Activated CD8-positive, alpha-beta memory T cell treated with anti-CD3 and anti-CD28 coated beads, Interleukin-2, amount 10 ng/mL, durations not matched to agents 7 days and 5 days (primary cell): ENCODE results near the gene DGLUCY. TPM values are rescaled to one million over a fixed set of nuclear protein-coding genes. Genes with fewer than 3 reads are reported as not detected.
"Not testable (repeated sequence)": the region's sequence is repeated elsewhere in the genome, so short reads cannot be mapped to it uniquely, and the experiment has no call there.

Experiments used
- ATAC-seq: fragments of 150-1000 bp; cut with Tn5 transposase; one replicate; pipeline ENCODE4 v1.10.0; 2021; ENCODE audit warnings: moderate library complexity
- CTCF ChIA-PET: fragments of 350-600 bp; sonication (Branson Sonifier 250); formaldehyde crosslinking; loops from one replicate; lab custom pipeline; 2021; ENCODE audit warnings: antibody characterized with exemption; lab: Charles Lee
- DNase-seq: peaks from one replicate; pipeline ENCODE4 v3.0.0-alpha.2; 2020
- H3K27ac Mint-ChIP-seq: one replicate; pipeline ENCODE4 v1.8.0; 2021; ENCODE audit warnings: mild to moderate bottlenecking, mixed read lengths
- H3K27me3 Mint-ChIP-seq: one replicate; pipeline ENCODE4 v1.8.0; 2021; ENCODE audit warnings: mixed read lengths
- H3K36me3 Mint-ChIP-seq: one replicate; pipeline ENCODE4 v1.8.0; 2021; ENCODE audit warnings: mild to moderate bottlenecking, mixed read lengths
- H3K4me1 Mint-ChIP-seq: one replicate; pipeline ENCODE4 v1.8.0; 2021; ENCODE audit warnings: mixed read lengths
- H3K4me3 Mint-ChIP-seq: one replicate; pipeline ENCODE4 v1.8.0; 2021; ENCODE audit warnings: mild to moderate bottlenecking, moderate library complexity, mixed read lengths
- H3K9me3 Mint-ChIP-seq: one replicate; pipeline ENCODE4 v1.8.0; 2022; ENCODE audit warnings: low read depth, mixed read lengths
- total RNA-seq, 2 experiments: library from RNA; stranded (reverse); gene quantifications; one replicate each; pipeline ENCODE4 v1.2.3, GENCODE V29; 2021

Gene DGLUCY
- total RNA-seq, 2 experiments from 2014 or later: 113 to 176 TPM

DNA sequence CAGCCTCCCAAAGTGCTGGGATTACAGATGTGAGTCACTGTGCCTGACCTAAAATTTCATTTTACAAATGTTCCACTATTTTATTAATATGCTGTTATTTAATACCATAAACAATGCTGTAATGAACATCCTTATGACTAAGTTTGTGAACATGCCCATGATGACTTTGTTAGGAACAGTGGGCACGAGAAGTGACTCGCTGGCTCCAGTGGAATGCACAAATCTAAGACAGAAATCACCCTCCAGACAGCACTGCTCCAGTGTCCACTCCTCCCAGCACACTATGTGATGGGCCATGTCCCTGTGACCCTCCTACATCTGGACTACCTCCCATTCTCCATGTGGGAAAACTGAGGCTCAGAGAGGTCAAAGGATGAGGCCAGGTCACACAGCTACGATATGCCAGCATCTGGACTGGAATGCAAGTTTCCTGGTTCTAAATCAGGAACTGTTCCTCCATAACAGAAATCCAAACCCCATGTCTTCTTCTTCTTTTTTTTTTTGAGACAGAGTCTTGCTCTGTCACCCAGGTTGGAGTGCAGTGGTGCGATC is 72.7 kb downstream of the DGLUCY start:
- H3K27me3 Mint-ChIP-seq: no peaks in the 10 kb centered on the region
- no peak overlapping the region for H3K4me3 Mint-ChIP-seq
- H3K27ac Mint-ChIP-seq: no peak overlapping the region
- H3K36me3 Mint-ChIP-seq: peaks cover 58% of the 10 kb centered on the region
- CTCF ChIA-PET: interaction anchor here (2.1 kb wide), 1 partner anchor 9 kb away, joined by 7 read pairs; no protein-coding TSS in a partner anchor
- peaks cover 2% of the 10 kb centered on the region for H3K4me1 Mint-ChIP-seq
- ATAC-seq (no peak), DNase-seq (no peak)
- no peaks in the 10 kb centered on the region for H3K9me3 Mint-ChIP-seq

- CTCF ChIA-PET: interaction anchor here (2.1 kb wide), 1 partner anchor 10 kb away, joined by 7 read pairs; no protein-coding TSS in a partner anchor
- DNase-seq (no peak), ATAC-seq (no peak)
- Mint-ChIP-seq H3K4me1 (peaks cover 4% of the 10 kb centered on the region), H3K27ac (no peak overlapping the region), H3K27me3 (no peaks in the 10 kb centered on the region), H3K9me3 (no peaks in the 10 kb centered on the region), H3K36me3 (peaks cover 60% of the 10 kb centered on the region), H3K4me3 (no peak overlapping the region)
These were observed 73.4 kb downstream of the DGLUCY start for GRCh38 chr14:91187271-91187670.

DNA sequence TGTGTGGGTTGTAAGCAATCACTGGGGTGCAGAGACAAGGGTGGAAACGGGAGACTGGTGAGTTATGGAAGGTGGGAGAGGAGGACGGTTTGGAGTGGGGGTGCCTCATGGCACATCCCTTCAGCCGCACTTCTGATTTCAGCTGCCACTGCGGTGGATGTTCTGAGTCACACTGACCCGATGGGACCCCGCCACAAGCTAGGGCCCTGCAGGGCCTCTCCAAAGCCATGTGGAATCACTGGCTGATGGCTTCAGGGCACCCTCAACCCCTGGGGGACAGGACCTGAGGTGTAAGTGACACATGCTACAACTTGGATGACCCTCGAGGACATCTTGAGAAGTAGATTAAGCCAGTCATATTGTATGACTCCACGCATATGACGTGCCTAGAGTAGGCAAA is 77.0 kb downstream of the DGLUCY start:
- Mint-ChIP-seq H3K27ac (peak overlapping the region; percentile 12), H3K36me3 (peaks cover 65% of the 10 kb centered on the region), H3K4me3 (no peak overlapping the region), H3K27me3 (no peaks in the 10 kb centered on the region), H3K9me3 (no peaks in the 10 kb centered on the region), H3K4me1 (peaks cover 29% of the 10 kb centered on the region)
- ATAC-seq (no peak), DNase-seq (no peak)
- CTCF ChIA-PET: no interaction called here

DNA sequence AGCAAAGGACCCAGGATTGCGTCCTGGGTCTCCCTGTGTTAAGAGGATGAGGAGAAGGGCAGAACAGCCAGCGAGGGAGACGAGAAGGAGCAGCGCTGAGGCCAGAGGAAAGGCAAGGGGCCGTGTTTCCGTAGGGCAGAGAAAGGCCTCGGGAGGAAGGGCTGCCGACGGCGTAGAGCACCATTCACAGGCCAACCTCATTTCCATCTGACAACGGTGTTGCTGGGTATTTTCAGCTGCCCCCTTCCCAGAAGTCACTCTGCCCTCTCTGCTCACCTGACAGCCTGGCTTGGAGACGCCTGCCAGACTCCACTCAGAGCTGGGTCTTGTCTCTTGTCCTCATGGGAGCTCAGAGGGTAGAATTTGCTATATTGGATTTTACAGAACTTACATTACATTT is 79.2 kb downstream of the DGLUCY start:
- ATAC-seq: no peak
- peaks cover 44% of the 10 kb centered on the region for H3K4me1 Mint-ChIP-seq

DNA sequence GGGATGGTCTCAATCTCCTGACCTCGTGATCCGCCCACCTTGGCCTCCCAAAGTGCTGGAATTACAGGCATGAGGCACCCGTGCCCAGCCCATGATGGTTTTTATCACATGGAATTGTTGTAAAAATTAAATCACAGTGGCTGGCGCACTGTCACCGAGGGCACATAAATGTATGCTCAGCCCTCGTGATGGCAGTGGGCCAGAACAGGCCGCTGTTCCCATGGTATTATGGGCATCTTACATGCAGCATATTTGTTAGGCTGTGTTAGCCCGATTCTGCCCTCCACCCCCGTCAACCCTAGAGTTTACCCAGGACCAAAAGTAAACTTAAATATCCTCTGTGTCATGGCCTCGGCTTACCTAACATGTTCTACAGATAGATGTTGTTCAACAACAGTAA is 82.0 kb downstream of the DGLUCY start:
- Mint-ChIP-seq H3K36me3 (peaks cover 76% of the 10 kb centered on the region), H3K9me3 (peaks cover 11% of the 10 kb centered on the region), H3K27me3 (no peaks in the 10 kb centered on the region), H3K4me1 (peaks cover 61% of the 10 kb centered on the region), H3K4me3 (no peak overlapping the region), H3K27ac (no peak overlapping the region)
- no peak for ATAC-seq
- no peak for DNase-seq
- CTCF ChIA-PET: no interaction called here

More for the DNA sequence above, 79.2 kb downstream of the DGLUCY start:
- Mint-ChIP-seq H3K4me3 (no peak overlapping the region), H3K9me3 (no peaks in the 10 kb centered on the region), H3K36me3 (peaks cover 68% of the 10 kb centered on the region), H3K27ac (no peak overlapping the region), H3K27me3 (no peaks in the 10 kb centered on the region)
- DNase-seq: no peak
- CTCF ChIA-PET: interaction anchor here (1.1 to 3.0 kb wide), 5 partner anchors 9 to 92 kb away, joined by 3 to 31 read pairs (median 10); no protein-coding TSS in a partner anchor

DNA sequence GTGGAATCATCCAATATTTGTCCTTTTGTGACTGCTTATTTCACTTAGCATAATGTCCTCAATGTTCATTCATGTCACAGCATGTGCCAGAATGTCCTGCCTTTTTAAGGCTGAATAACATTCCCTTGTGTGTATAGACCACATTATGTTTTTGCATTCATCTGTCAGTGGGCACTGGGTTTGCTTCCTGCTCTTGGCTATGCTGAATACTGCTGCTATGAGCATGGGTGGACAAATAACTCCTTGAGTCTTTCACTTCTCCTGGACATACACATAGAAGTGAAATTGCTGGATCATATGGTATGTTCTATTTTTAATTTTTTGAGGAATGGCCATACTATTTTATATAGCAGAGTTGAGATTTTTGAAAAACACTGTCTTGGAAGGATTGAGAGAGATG is 83.8 kb downstream of the DGLUCY start:
- peaks cover 71% of the 10 kb centered on the region for H3K4me1 Mint-ChIP-seq
- no peak for ATAC-seq

DNA sequence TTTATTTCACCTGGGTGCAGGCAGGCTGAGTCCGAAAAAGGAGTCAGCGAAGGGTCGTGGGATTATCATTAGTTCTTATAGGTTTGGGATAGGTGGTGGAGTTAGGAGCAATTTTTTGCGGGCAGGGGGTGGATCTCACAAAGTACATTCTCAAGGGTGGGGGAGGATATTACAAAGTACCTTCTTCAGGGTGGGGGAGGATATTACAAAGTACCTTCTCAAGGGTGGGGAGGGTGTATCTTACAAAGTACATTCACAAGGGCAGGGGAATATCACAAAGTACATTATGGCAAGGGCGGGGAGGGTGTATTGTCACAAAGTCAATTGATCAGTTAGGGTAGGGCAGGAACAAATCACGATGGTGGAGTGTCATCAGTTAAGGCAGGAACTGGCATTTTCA is 86.9 kb downstream of the DGLUCY start:
- Mint-ChIP-seq H3K27ac (peak overlapping the region; percentile 16), H3K9me3 (peaks cover 13% of the 10 kb centered on the region), H3K4me1 (peaks cover 57% of the 10 kb centered on the region), H3K36me3 (peaks cover 85% of the 10 kb centered on the region)
- DNase-seq, H3K4me3 Mint-ChIP-seq, ATAC-seq, H3K27me3 Mint-ChIP-seq, CTCF ChIA-PET: not testable (repeated sequence)

More for the DNA sequence above, 83.8 kb downstream of the DGLUCY start:
- Mint-ChIP-seq H3K27me3 (no peaks in the 10 kb centered on the region), H3K36me3 (peaks cover 76% of the 10 kb centered on the region), H3K9me3 (peaks cover 13% of the 10 kb centered on the region), H3K4me3 (no peak overlapping the region), H3K27ac (peak overlapping the region; percentile 68)
- DNase-seq: no peak
- CTCF ChIA-PET: no interaction called here

DNA sequence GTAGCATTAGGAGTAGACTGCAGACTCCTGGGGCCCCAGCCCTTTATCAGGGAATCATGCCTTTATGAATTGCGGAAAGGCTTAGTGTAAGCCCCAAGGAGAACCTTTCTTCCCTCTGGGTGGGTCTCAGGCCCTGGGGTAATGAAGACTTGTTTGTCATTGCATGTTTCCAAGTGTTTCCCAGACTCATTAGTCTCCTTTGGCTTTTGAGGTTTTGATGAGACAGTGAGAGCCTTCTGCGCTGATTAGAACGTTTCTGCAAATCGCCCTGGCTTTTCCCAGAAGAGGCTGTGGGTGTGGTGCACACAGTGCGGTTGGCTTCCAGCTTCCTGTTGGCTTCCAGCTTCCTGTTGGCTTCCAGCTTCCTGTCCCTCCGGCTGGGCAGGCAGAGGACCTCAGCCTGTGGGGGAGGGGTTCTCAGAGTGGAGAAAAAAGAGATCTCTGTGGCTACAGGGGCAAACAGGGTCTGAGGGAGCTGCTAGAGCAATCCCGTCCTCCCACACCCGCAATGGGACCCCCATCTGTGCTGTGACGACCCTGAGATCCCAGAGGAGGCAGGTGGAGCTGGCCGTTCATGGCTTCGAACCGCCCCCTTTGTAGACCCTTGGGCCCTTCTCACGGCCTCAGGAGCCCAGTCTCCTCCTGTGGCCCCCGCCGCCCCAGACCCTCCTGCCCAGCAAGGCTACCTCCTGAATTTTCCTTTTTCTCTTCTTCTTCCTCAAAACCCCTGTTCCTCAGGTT is 88.5 kb downstream of the DGLUCY start:
- no peaks in the 10 kb centered on the region for H3K27me3 Mint-ChIP-seq
- peaks cover 86% of the 10 kb centered on the region for H3K36me3 Mint-ChIP-seq
- peak; percentile 47 for ATAC-seq
- CTCF ChIA-PET: interaction anchor here (0.9 to 1.9 kb wide), 7 partner anchors 8 to 264 kb away, joined by 3 to 10 read pairs (median 3); no protein-coding TSS in a partner anchor
- no peak overlapping the region for H3K4me3 Mint-ChIP-seq
- peaks cover 13% of the 10 kb centered on the region for H3K9me3 Mint-ChIP-seq
- peak overlapping the region; percentile 86 for H3K27ac Mint-ChIP-seq
- peak; percentile 69 for DNase-seq
- peaks cover 52% of the 10 kb centered on the region for H3K4me1 Mint-ChIP-seq

DNA sequence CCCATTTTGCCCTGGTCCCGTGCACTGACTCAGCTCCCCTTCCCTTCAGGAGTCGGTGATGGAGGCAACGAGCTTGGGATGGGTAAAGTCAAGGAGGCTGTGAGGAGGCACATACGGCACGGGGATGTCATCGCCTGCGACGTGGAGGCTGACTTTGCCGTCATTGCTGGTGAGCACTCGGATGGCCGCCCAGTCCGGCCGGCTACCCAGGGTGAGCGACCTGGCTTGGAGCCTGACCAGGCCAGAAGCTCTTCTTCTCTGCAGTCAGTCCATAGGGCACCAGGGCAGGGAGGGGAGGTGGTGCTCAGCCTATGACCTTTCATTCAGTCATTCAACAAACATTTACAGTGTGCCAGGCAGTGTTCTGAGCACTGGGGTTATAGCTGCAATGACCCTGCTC is 90.8 kb downstream of the DGLUCY start:
- peaks cover 36% of the 10 kb centered on the region for H3K4me1 Mint-ChIP-seq
- H3K4me3 Mint-ChIP-seq: no peak overlapping the region
- peak overlapping the region; percentile 0 for H3K27ac Mint-ChIP-seq
- CTCF ChIA-PET: interaction anchor here (0.8 to 1.9 kb wide), 3 partner anchors 11 to 27 kb away, joined by 3 to 10 read pairs (median 3); no protein-coding TSS in a partner anchor
- H3K9me3 Mint-ChIP-seq: peaks cover 10% of the 10 kb centered on the region
- no peaks in the 10 kb centered on the region for H3K27me3 Mint-ChIP-seq
- no peak for ATAC-seq
- H3K36me3 Mint-ChIP-seq: peaks cover 86% of the 10 kb centered on the region
- no peak for DNase-seq

DNA sequence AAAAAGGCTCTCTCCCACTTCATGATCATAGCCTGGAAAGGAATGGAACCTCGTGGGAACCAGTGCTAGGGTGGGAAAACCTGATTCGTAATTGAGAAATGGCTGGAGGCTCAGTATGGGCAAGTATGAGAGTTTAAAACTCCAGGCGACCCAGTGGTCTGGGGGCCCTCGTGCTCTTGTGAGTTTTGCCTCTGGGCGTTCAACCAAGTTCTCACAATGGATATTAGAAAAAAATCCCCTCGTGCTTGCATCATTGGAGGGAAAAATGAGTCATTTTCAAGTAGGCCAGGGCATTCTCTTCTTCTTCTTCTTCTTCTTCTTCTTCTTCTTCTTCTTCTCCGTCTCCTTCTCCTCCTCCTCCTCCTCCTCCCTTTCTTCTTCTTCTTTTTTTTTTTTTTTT is 91.6 kb downstream of the DGLUCY start:
- CTCF ChIA-PET: interaction anchor here (0.6 to 0.9 kb wide), 2 partner anchors 20 to 67 kb away, joined by 3 to 4 read pairs; no protein-coding TSS in a partner anchor
- Mint-ChIP-seq H3K9me3 (peaks cover 6% of the 10 kb centered on the region), H3K36me3 (peaks cover 86% of the 10 kb centered on the region), H3K27ac (peak overlapping the region; percentile 0), H3K4me3 (no peak overlapping the region), H3K4me1 (peaks cover 32% of the 10 kb centered on the region), H3K27me3 (no peaks in the 10 kb centered on the region)
- DNase-seq (no peak), ATAC-seq (no peak)

- peak overlapping the region; percentile 16 for H3K27ac Mint-ChIP-seq
- H3K9me3 Mint-ChIP-seq: no peaks in the 10 kb centered on the region
- DNase-seq (no peak), ATAC-seq (no peak)
- H3K36me3 Mint-ChIP-seq: peaks cover 86% of the 10 kb centered on the region
- peaks cover 22% of the 10 kb centered on the region for H3K4me1 Mint-ChIP-seq
- CTCF ChIA-PET: no interaction called here
- H3K27me3 Mint-ChIP-seq: no peaks in the 10 kb centered on the region
- no peak overlapping the region for H3K4me3 Mint-ChIP-seq
These were observed 93.1 kb downstream of the DGLUCY start for GRCh38 chr14:91207008-91207407.

DNA sequence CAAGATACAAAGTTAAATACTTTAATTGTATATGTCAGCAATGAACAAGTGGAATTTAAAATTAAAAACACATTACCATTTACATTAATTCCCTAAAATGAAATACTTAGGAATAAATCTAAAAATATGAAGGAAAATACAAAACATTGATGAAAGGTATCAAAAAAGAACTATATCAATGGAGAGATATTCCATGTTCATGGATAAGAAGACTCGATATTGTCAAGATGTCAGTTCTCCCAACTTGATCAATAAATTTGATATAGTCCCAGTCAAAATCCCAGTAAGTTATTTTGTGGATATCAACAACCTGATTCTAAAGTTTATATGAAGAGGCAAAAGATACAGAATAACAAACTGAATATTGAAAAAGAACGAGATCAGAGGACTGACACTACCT is 97.1 kb downstream of the DGLUCY start:
- Mint-ChIP-seq H3K36me3 (peaks cover 68% of the 10 kb centered on the region), H3K27ac (no peak overlapping the region), H3K4me1 (peaks cover 5% of the 10 kb centered on the region), H3K4me3 (no peak overlapping the region), H3K27me3 (no peaks in the 10 kb centered on the region), H3K9me3 (no peaks in the 10 kb centered on the region)
- ATAC-seq (no peak), DNase-seq (no peak)
- CTCF ChIA-PET: no interaction called here

- Mint-ChIP-seq H3K27ac (no peak overlapping the region), H3K27me3 (no peaks in the 10 kb centered on the region), H3K4me1 (peaks cover 2% of the 10 kb centered on the region), H3K9me3 (no peaks in the 10 kb centered on the region), H3K4me3 (no peak overlapping the region), H3K36me3 (peaks cover 55% of the 10 kb centered on the region)
- ATAC-seq (no peak), DNase-seq (no peak)
- CTCF ChIA-PET: no interaction called here
These were observed 100.4 kb downstream of the DGLUCY start for GRCh38 chr14:91214306-91214705.
